ENCODE data around the gene ERBB4.

ERBB4 gene

GRCh38 chr2:211976076-211976475, 562.5 kb downstream of the ERBB4 start:
- H3K27ac ChIP-seq: no peak overlapping the region
- TF ChIP-seq, protein P1, sequence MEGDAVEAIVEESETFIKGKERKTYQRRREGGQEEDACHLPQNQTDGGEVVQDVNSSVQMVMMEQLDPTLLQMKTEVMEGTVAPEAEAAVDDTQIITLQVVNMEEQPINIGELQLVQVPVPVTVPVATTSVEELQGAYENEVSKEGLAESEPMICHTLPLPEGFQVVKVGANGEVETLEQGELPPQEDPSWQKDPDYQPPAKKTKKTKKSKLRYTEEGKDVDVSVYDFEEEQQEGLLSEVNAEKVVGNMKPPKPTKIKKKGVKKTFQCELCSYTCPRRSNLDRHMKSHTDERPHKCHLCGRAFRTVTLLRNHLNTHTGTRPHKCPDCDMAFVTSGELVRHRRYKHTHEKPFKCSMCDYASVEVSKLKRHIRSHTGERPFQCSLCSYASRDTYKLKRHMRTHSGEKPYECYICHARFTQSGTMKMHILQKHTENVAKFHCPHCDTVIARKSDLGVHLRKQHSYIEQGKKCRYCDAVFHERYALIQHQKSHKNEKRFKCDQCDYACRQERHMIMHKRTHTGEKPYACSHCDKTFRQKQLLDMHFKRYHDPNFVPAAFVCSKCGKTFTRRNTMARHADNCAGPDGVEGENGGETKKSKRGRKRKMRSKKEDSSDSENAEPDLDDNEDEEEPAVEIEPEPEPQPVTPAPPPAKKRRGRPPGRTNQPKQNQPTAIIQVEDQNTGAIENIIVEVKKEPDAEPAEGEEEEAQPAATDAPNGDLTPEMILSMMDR (IDR thresholded peaks at IDR 0.05): no peak
- no peak for TF ChIP-seq ZFX (IDR thresholded peaks at IDR 0.05; ENCODE audit: borderline replicate concordance)

- TF ChIP-seq, protein P1 (IDR thresholded peaks at IDR 0.05): no peak
- TF ChIP-seq ZFX (IDR thresholded peaks at IDR 0.05; ENCODE audit: borderline replicate concordance): no peak
- no peak overlapping the region for H3K27ac ChIP-seq
Measured at GRCh38 chr2:211967234-211967633, 571.4 kb downstream of the ERBB4 start.

DNA sequence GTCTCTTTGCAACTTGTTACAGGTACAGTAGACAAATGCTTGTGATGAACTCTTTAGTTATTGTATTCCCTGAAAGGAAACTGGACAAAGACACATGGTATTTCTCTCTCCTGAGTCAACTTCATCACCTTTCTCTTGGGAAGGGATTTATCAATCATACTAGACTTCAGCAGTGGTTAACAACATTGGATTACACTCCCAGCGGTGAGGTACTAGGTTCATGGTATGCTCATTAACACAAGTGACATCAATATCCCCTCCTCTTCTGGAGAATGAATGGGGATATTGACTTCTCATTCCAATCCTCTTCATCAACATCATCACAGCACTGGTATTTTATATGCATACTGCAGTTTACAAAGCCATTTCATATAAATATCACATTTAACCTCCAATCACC, 574.6 kb downstream of the ERBB4 start:
- TF ChIP-seq ZFX (IDR thresholded peaks at IDR 0.05; ENCODE audit: borderline replicate concordance): no peak
- TF ChIP-seq, protein P1 (IDR thresholded peaks at IDR 0.05): no peak
- no peak overlapping the region for H3K27ac ChIP-seq

DNA sequence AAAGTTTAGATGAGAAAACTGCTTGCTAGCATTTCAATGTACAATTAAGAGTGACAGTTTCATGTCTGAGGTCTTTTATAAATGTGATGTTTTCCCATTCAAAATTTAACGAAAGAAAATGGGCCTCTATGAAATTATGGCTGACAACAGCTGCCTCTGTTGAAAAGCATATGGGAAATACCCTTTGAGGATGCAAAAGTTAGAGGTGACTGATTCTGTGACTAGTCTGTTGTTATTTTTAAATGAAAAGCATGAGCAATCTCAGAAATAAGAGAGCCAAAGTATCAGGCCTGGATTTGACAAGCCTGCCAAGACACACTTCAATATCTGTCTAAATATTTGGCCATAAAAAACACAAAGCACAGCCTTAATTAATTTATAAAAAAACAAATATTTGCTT, 580.8 kb downstream of the ERBB4 start:
- H3K27ac ChIP-seq: peak overlapping the region; percentile 66
- no peak for TF ChIP-seq ZFX (IDR thresholded peaks at IDR 0.05; ENCODE audit: borderline replicate concordance)
- TF ChIP-seq, protein P1 (IDR thresholded peaks at IDR 0.05): no peak

DNA sequence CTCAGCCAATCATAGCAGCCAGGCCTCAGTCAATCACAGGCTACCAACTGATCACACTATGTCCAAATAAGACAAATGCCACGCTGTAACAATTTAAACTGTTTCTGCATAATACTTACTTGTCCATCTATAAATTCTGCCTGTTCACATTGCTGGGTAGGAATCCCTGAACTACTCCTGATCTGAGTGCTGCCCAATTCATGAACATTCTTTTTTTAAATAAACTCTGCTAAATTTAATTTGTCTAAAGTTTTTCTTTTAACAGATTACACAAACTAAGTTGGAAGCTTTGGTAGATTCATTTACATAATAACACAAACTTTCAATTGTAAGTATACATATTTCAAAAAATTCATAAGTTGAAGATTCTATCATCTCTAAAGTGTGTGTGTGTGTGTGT, 583.0 kb downstream of the ERBB4 start:
- TF ChIP-seq, protein P1 (IDR thresholded peaks at IDR 0.05): no peak
- TF ChIP-seq ZFX (IDR thresholded peaks at IDR 0.05; ENCODE audit: borderline replicate concordance): no peak
- no peak overlapping the region for H3K27ac ChIP-seq

DNA sequence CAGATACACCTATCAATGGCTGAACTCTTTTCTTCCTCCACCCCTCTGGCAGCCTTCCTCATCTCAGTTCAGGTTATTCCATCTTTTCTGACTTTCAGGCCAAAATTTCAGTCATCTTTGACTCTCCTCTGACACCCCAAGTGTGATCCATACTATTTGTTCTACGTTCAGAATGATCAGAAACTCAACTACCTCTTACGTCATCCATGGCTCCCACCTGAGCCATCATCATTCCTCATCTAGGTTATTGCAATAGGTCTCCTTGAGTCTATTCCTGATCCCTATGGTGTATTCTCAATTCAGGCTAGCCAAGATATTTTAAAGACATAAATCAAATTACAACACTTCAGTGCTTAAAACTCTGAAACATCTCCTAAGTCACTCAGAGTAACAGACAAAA, 589.7 kb downstream of the ERBB4 start:
- TF ChIP-seq, protein P1 (IDR thresholded peaks at IDR 0.05): no peak
- TF ChIP-seq ZFX (IDR thresholded peaks at IDR 0.05; ENCODE audit: borderline replicate concordance): no peak

GRCh38 chr2:211946960-211947359, 591.6 kb downstream of the ERBB4 start:
- H3K27ac ChIP-seq: no peak overlapping the region
- no peak for TF ChIP-seq ZFX (IDR thresholded peaks at IDR 0.05; ENCODE audit: borderline replicate concordance)
- TF ChIP-seq, protein P1 (IDR thresholded peaks at IDR 0.05): no peak

More for the DNA sequence above, 589.7 kb downstream of the ERBB4 start:
- H3K27ac ChIP-seq: no peak overlapping the region

All from 22Rv1 (cell line).